IPS DF 4.7 (cell line): Measurements from ENCODE around the gene SUN5.
A peak's percentile ranks its signal among the peaks of the same experiment; 100 is the strongest.

Experiments used
- DNase-seq: peaks from one replicate; pipeline ENCODE4 v3.0.0-alpha.2; 2013; ENCODE audit warnings: low spot score; ENCODE audit errors: extremely low read depth

The SUN5 gene

GRCh38 chr20:33014336-33015113 is 10.3 kb upstream of the SUN5 start:
- DNase-seq, result no peak

- DNase-seq, result no peak
Observed at GRCh38 chr20:33013701-33014326, 9.6 kb upstream of the SUN5 start.

GRCh38 chr20:33012327-33013189 is 8.3 kb upstream of the SUN5 start:
- DNase-seq, result no peak

- no peak for DNase-seq
Observed at GRCh38 chr20:33010674-33011449, 6.6 kb upstream of the SUN5 start.

- DNase-seq, result no peak
Observed at GRCh38 chr20:33010133-33010504, 5.9 kb upstream of the SUN5 start.

GRCh38 chr20:33009214-33010132 is 5.2 kb upstream of the SUN5 start:
- DNase-seq, result no peak

- DNase-seq, result no peak
Observed at GRCh38 chr20:33008336-33009213, 4.3 kb upstream of the SUN5 start.

GRCh38 chr20:33007376-33008335 is 3.4 kb upstream of the SUN5 start, which contains the start of gene BPIFB2:
BPIFB2 (plus strand) TSS chr20:33007704; CDS start chr20:33008575, 871 bp downstream.
- DNase-seq, result no peak

GRCh38 chr20:33006776-33007375 is 2.6 kb upstream of the SUN5 start:
- DNase-seq, result no peak

- DNase-seq, result no peak
Observed at GRCh38 chr20:33005908-33006775, 1.9 kb upstream of the SUN5 start.

- DNase-seq, result peak; percentile 25
Observed at GRCh38 chr20:33005132-33005566, 916 bp upstream of the SUN5 start.

GRCh38 chr20:33002087-33002808 is 2.0 kb downstream of the SUN5 start:
- DNase-seq, result no peak

GRCh38 chr20:33000802-33001466 is 3.3 kb downstream of the SUN5 start:
- DNase-seq, result no peak

GRCh38 chr20:32999603-33000250 is 4.5 kb downstream of the SUN5 start:
- DNase-seq, result no peak

GRCh38 chr20:32997431-32997830 is 6.8 kb downstream of the SUN5 start:
- DNase-seq, result no peak
